GM20000 (cell line): ENCODE results near the gene SH3GL1.

Source experiments
- DNase-seq: peaks from one replicate; pipeline ENCODE4 v3.0.0; 2012; ENCODE audit warnings: low spot score
- TF ChIP-seq, protein P1 (sequence below): IDR thresholded peaks from 2 replicates; pipeline ENCODE4 v1.5.1; 2012; ENCODE audit warnings: mild to moderate bottlenecking, control low read depth; ENCODE audit errors: extremely low read depth, missing control alignments

SH3GL1 gene

GRCh38 chr19:4393947-4394590, 6.3 kb downstream of the SH3GL1 start:
- TF ChIP-seq, protein P1, sequence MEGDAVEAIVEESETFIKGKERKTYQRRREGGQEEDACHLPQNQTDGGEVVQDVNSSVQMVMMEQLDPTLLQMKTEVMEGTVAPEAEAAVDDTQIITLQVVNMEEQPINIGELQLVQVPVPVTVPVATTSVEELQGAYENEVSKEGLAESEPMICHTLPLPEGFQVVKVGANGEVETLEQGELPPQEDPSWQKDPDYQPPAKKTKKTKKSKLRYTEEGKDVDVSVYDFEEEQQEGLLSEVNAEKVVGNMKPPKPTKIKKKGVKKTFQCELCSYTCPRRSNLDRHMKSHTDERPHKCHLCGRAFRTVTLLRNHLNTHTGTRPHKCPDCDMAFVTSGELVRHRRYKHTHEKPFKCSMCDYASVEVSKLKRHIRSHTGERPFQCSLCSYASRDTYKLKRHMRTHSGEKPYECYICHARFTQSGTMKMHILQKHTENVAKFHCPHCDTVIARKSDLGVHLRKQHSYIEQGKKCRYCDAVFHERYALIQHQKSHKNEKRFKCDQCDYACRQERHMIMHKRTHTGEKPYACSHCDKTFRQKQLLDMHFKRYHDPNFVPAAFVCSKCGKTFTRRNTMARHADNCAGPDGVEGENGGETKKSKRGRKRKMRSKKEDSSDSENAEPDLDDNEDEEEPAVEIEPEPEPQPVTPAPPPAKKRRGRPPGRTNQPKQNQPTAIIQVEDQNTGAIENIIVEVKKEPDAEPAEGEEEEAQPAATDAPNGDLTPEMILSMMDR = no peak
- no peak for DNase-seq

GRCh38 chr19:4391701-4392483, 8.5 kb downstream of the SH3GL1 start:
- TF ChIP-seq, protein P1 = no peak
- no peak for DNase-seq

- DNase-seq = no peak
- TF ChIP-seq, protein P1 = no peak
Measured at GRCh38 chr19:4391306-4391693, 9.0 kb downstream of the SH3GL1 start.

DNA sequence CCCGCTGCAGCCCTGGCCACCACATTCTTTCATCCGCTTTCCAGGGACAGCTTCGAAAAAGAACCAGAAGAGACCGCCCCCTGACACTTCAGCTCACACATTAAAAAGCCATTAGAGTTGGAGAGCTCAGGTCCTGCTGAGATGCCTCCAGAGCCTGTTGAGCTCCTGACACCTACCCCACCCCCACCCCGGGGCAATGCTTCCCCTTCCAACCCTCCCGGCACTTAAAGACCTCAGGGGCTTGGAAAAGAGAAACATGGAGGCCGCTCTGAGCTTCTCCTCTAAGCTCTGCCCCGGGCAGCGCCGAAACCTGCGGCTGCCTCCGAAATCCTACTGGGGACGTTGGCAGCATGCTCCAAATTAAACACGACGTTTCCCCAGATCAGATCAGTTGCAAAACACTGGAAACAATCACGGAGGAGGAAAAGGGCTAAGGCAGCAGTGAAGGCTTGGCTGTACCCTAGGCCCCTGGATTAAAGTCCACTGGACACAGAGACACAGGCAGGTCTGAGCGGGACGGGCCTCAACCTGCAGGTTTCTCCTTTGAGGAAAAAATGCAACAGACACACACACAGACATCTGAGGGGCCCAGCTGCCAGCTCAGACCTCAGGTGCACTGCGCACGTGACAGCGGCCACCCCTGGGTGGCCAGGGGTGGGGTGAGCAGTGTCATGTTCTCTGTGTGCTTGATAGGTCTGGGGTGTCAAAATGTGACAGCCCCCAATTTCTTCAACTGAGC, 9.6 kb downstream of the SH3GL1 start:
- TF ChIP-seq, protein P1 = no peak
- DNase-seq = no peak

- no peak for DNase-seq
- TF ChIP-seq, protein P1 = no peak
Measured at GRCh38 chr19:4390017-4390566, 10.3 kb downstream of the SH3GL1 start.

DNA sequence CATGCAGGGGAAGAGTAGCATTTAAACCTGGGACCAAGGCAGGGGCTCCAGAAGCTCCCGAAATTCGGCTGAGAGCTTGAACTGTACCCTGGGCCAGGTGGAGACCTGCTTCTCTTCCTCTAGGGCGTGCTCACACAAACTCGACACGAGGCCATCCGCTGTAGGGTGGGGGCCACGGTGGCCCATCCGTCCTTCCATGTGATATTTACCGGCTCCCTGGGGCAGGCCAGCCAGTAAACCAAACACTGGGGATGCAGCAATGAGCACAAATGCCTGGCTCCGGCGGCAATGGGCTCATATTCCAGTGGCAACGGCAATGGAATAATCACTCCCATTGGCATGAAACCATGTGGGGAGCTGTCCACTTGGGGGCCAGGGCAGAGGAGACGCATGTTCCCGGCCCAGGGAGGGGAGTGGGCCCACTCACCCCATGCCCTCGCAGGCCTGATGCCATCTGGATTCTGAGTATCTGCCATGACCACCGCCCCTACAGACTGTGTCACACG, 10.8 kb downstream of the SH3GL1 start:
- TF ChIP-seq, protein P1 = no peak
- DNase-seq = no peak
